Measurements from ENCODE around the gene CFAP68. TPM values are rescaled to one million over a fixed set of nuclear protein-coding genes. Genes with fewer than 3 reads are reported as not detected.

The CFAP68 gene
- total and polyA plus RNA-seq, 9 of the 15 experiments (the other 6 are each of a cell fraction or from before 2014, with no cell fraction given): 22.8 to 72.3 (median 52.5) TPM

DNA sequence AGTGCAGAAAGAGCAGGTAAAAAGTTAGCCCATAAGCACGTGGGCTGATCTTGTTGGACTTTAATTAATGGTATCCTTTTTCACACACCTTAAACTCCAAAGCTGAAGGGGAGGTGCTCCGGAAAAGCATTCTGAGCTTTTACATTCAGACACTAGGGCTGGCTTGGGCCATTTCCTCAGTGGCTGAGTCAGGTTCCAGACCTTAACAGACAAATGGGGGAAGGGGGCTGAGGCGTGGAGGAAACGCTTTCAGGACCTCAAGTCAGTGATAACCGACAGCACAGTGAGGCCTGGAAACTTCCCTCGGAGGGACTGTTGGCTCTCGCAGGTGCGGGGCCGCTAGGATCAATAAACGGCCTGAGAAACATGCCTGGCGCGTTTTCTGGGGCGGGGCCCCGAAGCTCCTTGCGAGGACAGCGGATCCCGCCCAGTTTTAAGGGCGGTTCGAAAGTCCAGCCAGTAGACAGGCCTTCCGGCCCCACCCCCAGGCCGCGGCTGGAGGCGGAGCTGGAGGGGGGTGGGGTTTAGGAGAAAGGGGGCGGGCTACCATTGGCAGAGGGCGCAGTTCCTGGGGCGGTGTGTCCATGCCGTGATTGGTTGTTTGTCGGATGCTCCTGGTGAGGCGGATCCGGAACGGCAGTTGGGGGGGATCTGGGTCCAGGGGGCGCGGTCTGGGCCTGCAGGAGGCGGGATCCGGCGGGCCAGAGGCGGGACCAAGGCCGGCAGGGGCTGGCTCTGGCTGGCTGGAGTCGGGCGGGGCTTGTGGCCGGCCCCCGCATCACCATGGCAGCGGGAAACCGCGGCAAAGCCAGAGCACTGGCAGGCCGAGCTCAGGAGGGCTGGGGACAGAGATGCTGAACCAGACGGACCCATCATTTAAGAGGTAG is 47.4 kb downstream of the CFAP68 start (continued):
- TF ChIP-seq FIP1L1 (IDR thresholded peaks at IDR 0.05; ENCODE audit: low read depth, low read length, poor library complexity, severe bottlenecking): no peak
- TF ChIP-seq CEBPG (CRISPR knock-in tag; IDR thresholded peaks at IDR 0.05): no peak
- no peak for TF ChIP-seq CEBPG (tag; conservative IDR thresholded peaks at IDR 0.05 in 1 of 2, IDR thresholded peaks at IDR 0.05 in 1 of 2)
- peak; percentile 83 for TF ChIP-seq SMAD1 (IDR thresholded peaks at IDR 0.05; ENCODE audit: low read depth, low read length, partially characterized antibody)
- TF ChIP-seq BRF1 (IDR thresholded peaks at IDR 0.05; ENCODE audit: borderline replicate concordance, extremely low read depth, insufficient read length): no peak
- TF ChIP-seq, protein P1, sequence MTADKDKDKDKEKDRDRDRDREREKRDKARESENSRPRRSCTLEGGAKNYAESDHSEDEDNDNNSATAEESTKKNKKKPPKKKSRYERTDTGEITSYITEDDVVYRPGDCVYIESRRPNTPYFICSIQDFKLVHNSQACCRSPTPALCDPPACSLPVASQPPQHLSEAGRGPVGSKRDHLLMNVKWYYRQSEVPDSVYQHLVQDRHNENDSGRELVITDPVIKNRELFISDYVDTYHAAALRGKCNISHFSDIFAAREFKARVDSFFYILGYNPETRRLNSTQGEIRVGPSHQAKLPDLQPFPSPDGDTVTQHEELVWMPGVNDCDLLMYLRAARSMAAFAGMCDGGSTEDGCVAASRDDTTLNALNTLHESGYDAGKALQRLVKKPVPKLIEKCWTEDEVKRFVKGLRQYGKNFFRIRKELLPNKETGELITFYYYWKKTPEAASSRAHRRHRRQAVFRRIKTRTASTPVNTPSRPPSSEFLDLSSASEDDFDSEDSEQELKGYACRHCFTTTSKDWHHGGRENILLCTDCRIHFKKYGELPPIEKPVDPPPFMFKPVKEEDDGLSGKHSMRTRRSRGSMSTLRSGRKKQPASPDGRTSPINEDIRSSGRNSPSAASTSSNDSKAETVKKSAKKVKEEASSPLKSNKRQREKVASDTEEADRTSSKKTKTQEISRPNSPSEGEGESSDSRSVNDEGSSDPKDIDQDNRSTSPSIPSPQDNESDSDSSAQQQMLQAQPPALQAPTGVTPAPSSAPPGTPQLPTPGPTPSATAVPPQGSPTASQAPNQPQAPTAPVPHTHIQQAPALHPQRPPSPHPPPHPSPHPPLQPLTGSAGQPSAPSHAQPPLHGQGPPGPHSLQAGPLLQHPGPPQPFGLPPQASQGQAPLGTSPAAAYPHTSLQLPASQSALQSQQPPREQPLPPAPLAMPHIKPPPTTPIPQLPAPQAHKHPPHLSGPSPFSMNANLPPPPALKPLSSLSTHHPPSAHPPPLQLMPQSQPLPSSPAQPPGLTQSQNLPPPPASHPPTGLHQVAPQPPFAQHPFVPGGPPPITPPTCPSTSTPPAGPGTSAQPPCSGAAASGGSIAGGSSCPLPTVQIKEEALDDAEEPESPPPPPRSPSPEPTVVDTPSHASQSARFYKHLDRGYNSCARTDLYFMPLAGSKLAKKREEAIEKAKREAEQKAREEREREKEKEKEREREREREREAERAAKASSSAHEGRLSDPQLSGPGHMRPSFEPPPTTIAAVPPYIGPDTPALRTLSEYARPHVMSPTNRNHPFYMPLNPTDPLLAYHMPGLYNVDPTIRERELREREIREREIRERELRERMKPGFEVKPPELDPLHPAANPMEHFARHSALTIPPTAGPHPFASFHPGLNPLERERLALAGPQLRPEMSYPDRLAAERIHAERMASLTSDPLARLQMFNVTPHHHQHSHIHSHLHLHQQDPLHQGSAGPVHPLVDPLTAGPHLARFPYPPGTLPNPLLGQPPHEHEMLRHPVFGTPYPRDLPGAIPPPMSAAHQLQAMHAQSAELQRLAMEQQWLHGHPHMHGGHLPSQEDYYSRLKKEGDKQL (CRISPR knock-in tag; IDR thresholded peaks at IDR 0.05; ENCODE audit: borderline replicate concordance): no peak
- TF ChIP-seq, protein P2, sequence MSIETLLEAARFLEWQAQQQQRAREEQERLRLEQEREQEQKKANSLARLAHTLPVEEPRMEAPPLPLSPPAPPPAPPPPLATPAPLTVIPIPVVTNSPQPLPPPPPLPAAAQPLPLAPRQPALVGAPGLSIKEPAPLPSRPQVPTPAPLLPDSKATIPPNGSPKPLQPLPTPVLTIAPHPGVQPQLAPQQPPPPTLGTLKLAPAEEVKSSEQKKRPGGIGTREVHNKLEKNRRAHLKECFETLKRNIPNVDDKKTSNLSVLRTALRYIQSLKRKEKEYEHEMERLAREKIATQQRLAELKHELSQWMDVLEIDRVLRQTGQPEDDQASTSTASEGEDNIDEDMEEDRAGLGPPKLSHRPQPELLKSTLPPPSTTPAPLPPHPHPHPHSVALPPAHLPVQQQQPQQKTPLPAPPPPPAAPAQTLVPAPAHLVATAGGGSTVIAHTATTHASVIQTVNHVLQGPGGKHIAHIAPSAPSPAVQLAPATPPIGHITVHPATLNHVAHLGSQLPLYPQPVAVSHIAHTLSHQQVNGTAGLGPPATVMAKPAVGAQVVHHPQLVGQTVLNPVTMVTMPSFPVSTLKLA (conservative IDR thresholded peaks at IDR 0.05): peak in 1 of 2 experiments; percentile 60; a peak in 2 of 4 replicates
- TF ChIP-seq ZNF232 (CRISPR knock-in tag; IDR thresholded peaks at IDR 0.05): no peak
- TF ChIP-seq, protein P3, sequence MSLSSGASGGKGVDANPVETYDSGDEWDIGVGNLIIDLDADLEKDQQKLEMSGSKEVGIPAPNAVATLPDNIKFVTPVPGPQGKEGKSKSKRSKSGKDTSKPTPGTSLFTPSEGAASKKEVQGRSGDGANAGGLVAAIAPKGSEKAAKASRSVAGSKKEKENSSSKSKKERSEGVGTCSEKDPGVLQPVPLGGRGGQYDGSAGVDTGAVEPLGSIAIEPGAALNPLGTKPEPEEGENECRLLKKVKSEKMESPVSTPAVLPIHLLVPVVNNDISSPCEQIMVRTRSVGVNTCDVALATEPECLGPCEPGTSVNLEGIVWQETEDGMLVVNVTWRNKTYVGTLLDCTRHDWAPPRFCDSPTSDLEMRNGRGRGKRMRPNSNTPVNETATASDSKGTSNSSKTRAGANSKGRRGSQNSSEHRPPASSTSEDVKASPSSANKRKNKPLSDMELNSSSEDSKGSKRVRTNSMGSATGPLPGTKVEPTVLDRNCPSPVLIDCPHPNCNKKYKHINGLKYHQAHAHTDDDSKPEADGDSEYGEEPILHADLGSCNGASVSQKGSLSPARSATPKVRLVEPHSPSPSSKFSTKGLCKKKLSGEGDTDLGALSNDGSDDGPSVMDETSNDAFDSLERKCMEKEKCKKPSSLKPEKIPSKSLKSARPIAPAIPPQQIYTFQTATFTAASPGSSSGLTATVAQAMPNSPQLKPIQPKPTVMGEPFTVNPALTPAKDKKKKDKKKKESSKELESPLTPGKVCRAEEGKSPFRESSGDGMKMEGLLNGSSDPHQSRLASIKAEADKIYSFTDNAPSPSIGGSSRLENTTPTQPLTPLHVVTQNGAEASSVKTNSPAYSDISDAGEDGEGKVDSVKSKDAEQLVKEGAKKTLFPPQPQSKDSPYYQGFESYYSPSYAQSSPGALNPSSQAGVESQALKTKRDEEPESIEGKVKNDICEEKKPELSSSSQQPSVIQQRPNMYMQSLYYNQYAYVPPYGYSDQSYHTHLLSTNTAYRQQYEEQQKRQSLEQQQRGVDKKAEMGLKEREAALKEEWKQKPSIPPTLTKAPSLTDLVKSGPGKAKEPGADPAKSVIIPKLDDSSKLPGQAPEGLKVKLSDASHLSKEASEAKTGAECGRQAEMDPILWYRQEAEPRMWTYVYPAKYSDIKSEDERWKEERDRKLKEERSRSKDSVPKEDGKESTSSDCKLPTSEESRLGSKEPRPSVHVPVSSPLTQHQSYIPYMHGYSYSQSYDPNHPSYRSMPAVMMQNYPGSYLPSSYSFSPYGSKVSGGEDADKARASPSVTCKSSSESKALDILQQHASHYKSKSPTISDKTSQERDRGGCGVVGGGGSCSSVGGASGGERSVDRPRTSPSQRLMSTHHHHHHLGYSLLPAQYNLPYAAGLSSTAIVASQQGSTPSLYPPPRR (CRISPR knock-in tag; IDR thresholded peaks at IDR 0.05; ENCODE audit: borderline replicate concordance): no peak
- no peak for TF ChIP-seq FOSL1 (tag; conservative IDR thresholded peaks at IDR 0.05)
- peak; percentile 42; the same call in 1 of the 2 replicates for TF ChIP-seq FOXK1 (CRISPR knock-in tag; IDR thresholded peaks at IDR 0.05; ENCODE audit: borderline replicate concordance)
- no peak for TF ChIP-seq ZEB2 (IDR thresholded peaks at IDR 0.05)
- TF ChIP-seq, protein P4, sequence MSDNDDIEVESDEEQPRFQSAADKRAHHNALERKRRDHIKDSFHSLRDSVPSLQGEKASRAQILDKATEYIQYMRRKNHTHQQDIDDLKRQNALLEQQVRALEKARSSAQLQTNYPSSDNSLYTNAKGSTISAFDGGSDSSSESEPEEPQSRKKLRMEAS (CRISPR knock-in tag; IDR thresholded peaks at IDR 0.05): peak; percentile 61; the same call in 1 of the 2 replicates
